Posterior cingulate gyrus (tissue), 11 donors: ENCODE results near the gene CDK11A.
"Not testable (repeated sequence)": the region's sequence is repeated elsewhere in the genome, so short reads cannot be mapped to it uniquely, and the experiment has no call there.

Source experiments
- DNase-seq, 10 donors: peaks; one replicate each; pipeline versions ENCODE4 v3.0.0 to v3.0.0-alpha.2; 2020 to 2021; ENCODE audit warnings: mixed read lengths in 3 of 10
- intact Hi-C: fragments of 100-400 bp; cut with DNase I; formaldehyde crosslinking; loops from one replicate; pipeline ENCODE4 v1.15.1; 2023

The CDK11A gene

GRCh38 chr1:1724035-1724864 is at the start of gene CDK11A:
TSS of gene CDK11A (minus strand) at chr1:1724357. CDS start at chr1:1722818, 1,539 bp downstream.
- intact Hi-C loops: not testable (repeated sequence)
- peak; percentile 96 to 100 (median 99) for DNase-seq

DNA sequence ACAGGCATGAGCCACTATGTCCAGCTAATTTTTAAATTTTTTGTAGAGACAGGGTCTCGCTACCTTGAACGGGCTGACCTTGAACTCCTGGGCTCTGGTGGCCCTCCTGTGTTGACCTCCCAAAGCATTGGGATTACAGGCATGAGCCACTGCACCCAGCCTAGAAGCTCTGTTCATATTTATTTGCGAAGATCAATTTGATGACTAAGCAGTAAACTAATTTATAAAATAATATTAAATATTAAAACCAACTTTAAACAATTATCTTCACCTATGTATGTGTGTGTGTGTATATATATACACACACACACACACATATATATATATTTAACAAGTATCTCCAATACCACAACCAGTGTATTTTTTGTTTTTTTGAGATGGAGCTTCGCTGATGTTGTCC is 49.7 kb upstream of the CDK11A start:
- intact Hi-C loops: no loop called here
- peak in 1 of 10 donors; percentile 47 for DNase-seq

GRCh38 chr1:1771096-1771495 is 46.9 kb upstream of the CDK11A start:
- intact Hi-C loops: no loop called here
- DNase-seq: no peak

DNA sequence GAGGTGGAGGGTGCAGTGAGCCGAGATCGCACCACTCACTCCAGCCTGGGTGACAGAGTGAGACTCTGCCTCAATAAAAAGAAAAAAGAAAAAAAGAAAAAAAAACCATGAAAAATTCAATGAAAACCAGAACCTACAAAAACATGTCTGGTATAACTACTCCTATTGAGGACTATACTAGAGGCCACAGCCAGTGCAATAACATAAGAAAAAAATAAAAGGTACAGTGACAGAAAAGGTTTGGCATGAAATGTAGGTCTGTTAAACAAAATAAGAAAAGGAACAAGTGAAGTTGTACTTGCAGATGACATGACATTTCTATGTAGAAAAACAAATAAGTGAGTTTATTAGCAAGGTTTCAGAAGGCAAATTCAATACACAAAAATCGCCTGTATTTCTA is 45.9 kb upstream of the CDK11A start:
- DNase-seq: peak in 2 of 10 donors; percentile 9 to 32
- intact Hi-C loops: no loop called here

GRCh38 chr1:1768249-1768992 is 44.3 kb upstream of the CDK11A start:
- intact Hi-C loops: no loop called here
- DNase-seq: peak in 1 of 10 donors; percentile 9

GRCh38 chr1:1764876-1765470 is 40.8 kb upstream of the CDK11A start:
- DNase-seq: peak in 2 of 10 donors; percentile 73 to 81
- intact Hi-C loops: loop anchor here (5.0 kb wide), 1 partner anchor 142 kb away; no protein-coding TSS in a partner anchor

DNA sequence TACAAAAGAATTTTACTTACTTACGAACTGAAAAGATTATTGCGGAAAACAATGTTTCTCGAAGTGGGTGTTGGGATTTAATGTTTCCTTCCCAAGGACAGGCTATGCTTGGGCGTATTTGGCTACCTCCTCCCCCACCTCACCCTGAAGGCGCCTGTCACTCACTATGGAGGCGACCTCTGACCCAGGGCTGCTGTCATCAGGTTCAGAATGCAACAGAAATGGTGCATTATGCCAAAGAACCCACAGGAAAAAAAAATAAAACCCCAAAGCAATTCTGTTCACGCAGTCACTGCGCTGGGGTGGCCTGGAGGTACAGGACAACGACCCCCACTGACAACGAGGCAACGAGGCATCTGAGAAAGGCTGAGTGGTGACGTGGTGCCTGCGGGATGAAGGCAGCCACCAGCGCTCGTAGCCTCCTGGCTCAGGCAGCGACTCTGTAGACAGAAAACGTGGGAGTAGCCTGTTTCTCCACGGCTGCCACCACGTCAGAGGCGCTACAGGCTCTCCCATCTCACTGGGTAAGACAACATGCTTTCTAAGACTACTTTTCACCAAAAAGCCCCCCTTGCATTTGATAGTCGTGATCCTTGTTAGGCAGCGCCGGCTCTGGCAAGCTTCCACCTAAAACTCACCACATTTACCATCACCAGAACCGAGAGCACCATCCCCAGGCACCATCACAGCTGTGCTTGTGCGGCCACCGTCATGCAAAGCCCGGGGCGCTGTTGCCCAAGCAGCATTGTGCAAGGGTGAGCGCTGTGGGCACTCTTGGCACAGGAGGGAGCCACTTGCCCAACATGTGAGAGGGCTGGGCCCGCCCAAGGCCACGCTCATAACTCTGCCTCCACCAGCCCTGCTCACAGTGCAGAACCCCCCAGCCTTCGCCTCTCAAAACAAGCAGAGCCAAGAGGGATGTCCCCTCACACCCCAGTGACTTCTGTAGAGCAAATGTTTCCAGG is 39.8 kb upstream of the CDK11A start:
- intact Hi-C loops: loop anchor here (5.0 kb wide), 1 partner anchor 143 kb away; no protein-coding TSS in a partner anchor
- peak in 8 of 10 donors; percentile 55 to 96 (median 82) for DNase-seq

GRCh38 chr1:1761504-1762376 is 37.6 kb upstream of the CDK11A start:
- intact Hi-C loops: loop anchor here (5.0 kb wide), 1 partner anchor 146 kb away; no protein-coding TSS in a partner anchor

DNA sequence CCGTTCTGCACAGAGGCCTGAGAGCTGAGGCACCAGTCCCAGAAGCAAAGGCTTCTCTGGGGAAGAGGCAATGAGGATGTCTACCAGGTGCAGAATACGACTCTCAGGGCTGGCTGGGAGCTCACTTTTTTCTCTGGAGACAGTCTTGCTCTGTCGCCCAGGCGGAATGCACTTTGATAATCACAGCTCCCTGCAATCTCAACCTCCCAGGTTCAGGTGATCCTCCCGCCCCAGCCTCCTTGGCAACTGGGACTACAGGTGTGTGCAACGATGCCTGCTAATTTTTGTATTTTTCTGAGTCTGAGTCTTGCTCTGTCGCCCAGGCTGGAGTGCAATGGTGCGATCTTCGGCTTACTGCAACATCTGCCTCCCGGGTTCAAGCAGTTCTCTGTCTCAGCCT is 36.6 kb upstream of the CDK11A start:
- DNase-seq: peak in 2 of 10 donors; percentile 39 to 66
- intact Hi-C loops: loop anchor here (5.0 kb wide), 1 partner anchor 147 kb away; no protein-coding TSS in a partner anchor

More at GRCh38 chr1:1761504-1762376, 37.6 kb upstream of the CDK11A start:
- DNase-seq: peak in 2 of 10 donors; percentile 53 to 77

DNA sequence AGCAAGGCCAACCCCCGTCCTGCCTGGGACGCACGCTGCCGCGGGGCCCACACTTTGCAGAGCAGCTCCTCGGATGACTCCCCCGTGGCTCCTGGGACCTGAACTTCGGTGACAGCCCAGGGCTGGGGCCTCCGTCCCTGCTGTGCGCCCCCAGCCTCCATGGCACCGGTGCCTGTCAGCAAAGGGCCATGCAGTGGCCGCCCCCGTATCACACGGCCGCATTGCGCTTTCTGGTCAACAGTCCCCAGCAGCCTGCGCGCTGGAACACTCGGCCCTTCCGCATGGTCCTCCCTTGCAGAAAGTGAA is 36.1 kb upstream of the CDK11A start:
- intact Hi-C loops: loop anchor here (5.0 kb wide), 1 partner anchor 147 kb away; no protein-coding TSS in a partner anchor
- peak in 1 of 10 donors; percentile 66 for DNase-seq

DNA sequence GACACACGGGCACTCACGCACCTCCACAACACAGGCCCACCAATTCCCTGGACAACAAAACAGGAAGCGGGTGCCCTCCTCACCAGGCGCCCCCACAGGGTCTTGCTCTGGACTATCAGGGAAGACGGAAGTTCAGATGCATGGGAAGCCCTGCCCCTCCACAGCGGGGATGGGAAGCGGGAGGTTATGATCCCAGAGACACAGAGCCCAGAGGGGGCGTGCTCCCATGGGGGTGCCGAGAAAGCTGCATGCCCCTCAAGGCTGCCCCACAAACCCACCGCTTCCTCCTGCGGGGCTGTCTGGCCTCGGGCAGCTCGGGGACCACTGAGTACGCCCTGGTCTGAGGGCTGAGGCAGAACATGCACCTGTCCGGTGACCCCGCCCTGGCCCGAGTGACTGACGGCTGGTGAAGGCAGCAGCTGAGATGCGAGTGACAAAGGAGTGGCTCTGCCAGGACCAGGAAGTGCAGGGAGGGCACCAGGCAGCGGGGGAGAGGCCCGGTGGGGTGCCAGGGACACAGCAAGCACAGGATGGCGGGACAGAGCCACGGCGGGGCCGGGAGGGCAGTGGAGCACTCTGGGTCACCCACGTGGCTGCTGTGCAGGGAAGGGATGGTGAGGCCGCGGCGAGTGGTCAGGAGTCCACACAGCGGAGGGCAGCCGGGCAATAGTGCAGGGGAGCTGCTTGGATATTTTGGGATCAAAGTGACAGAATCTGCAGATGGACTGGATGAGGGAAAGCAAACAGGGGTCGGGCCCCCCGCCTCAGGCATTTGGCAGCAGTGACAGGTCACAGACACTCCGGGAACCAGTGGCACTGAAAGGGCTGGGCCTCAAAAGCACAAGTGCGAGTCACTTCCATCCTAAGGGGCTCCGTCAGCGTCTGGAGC is 35.5 kb upstream of the CDK11A start:
- intact Hi-C loops: loop anchor here (5.0 kb wide), 1 partner anchor 148 kb away; no protein-coding TSS in a partner anchor

DNA sequence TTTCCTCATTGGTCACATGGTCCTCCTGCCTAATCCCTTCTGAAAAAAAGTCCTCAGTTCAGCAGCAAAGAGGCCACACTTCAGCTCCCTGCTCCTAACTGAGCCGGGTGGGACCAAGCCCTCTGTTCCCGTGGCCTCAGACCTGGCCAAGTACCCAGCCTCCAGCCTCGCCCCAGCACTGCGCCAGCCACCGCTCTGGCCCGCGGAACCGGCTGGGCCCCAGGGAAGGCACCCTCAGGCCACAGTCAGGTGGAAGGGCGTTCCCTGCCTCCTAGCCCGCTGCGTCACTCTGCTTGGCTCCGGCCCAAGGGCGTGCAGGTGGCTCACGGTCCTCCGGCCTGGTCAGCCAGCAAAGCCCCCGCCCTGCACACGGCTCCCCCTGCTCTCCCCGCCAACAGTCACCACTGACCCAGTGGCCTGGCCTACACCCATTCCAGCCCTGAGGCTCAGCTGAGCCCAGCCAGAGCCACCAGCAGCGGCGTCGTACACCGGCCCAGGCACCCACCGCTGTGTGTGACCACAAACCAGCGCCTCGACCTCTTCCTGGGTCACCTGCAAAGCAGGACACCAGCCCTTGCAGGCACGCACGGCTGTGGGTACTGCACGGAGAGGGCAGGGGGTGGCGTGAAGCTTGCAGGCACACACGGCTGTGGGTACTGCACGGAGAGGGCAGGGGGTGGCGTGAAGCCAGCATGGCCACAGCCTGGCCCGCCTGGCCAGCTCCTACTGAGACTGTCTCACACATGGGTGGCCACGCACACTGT is 34.7 kb upstream of the CDK11A start:
- peak in 3 of 10 donors; percentile 5 to 78 (median 72) for DNase-seq
- intact Hi-C loops: no loop called here

More for the DNA sequence above, 35.5 kb upstream of the CDK11A start:
- peak in 2 of 10 donors; percentile 80 to 84 for DNase-seq

DNA sequence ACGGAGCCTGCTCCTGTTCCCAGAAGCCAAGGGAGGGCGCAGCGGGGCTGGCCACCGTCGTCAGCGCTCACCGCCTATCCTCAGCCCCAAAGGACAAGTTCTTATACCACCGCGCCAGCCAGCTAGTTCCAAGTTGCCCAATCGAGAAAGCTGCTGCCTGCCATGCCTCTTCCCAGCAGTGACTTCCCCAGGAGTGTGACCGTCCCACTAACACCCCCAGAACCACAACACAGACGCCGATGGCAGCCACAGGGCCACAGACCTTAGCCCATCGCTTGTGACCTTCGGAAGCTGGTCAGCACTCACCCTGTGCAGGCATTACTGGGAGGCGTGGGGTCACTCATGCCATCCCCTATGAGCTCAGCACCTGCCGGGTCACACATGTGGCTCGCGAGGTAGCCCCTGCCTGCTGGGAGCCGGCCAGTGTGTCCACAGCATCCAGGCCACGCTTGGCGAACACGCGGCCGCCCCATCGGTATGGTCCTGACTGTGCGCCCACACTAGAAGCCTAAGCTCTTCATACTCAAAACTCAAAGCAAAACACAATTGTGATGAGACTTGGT is 34.0 kb upstream of the CDK11A start:
- intact Hi-C loops: no loop called here
- DNase-seq: peak in 2 of 10 donors; percentile 54 to 72

DNA sequence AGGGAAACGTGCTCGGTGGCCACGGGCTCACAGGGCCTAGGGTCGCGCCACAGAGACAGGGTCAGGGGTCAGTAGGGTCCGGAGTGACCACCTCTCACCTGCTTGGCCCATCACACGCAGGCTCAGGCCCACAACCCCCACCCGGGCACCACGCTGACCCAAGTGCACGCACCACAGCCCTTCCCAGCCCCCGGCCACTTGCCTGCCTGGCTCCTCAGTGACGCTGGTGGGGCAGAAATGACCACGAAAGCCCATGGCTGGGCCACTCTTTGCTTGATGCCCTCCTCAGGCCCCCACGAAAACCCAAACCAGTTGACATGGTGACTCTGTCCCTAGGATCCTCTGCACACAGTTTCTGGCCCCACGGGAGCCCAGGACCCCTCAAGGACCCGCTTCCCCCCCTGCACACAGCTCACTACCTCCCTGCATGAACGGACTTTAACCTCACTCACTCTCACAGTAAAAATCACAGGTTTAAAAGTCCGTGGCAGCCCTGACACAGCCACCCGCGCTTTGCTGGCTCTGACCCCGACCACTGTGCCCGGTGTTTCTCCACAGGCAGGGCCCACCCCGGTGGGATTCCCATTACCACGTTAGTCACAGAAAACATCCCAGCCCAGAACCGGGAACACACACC is 33.4 kb upstream of the CDK11A start:
- intact Hi-C loops: no loop called here
- DNase-seq: peak in 3 of 10 donors; percentile 7 to 82 (median 67)

DNA sequence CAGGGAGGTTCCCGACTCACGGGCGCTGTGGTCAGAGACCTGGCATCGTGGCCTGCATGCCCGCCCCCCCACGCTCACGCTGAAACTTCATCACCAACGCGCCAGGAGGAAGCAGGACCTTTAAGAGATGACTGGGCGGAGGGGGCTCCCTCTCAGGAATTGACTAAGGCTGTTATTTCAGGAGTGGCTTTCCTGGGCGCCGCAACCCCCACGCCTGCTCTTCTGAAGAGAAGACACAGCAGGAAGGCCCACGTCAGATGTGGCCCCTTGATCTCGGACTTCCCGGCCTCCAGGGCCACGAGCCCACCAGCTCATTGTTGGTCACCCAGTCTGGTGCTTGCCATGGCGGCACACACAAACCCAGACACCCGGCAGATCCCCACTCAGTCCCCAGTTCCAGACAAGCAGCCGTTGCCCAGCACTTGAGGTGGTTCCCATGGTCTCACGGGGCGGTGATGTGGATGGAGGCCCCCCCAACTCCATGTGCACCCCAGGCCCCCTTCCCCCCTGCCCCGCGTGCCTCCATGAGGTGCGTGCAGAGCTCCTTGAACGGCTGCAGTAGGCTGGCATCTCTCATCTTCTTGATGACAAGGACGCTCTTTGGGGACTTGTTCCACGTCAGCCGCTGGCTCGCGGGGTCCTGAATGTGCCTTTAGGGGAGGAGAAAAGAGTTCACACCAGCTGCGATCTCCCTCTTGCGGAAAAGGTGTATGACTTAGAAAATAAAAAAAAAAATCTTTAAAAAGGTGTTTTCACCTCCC is 32.7 kb upstream of the CDK11A start:
- intact Hi-C loops: no loop called here
- DNase-seq: peak in 3 of 10 donors; percentile 9 to 69 (median 69)
